Endothelial cell of umbilical vein (primary cell): ENCODE data around the gene TXN2. TPM values are rescaled to one million over a fixed set of nuclear protein-coding genes. Genes with fewer than 3 reads are reported as not detected.

Source experiments
- BruUV-seq: library from RNA; stranded (reverse); fragments of 400-500 nt; replicated peaks from 2 replicates; lab custom pipeline; 2021; lab: Mats Ljungman, UMichigan
- CTCF ChIA-PET: fragments of 300-600, 350-600 bp; sonication (Branson Sonifier 250); formaldehyde crosslinking; loops from one replicate; lab custom pipeline; 2021; ENCODE audit warnings: antibody characterized with exemption, inconsistent platforms; lab: Charles Lee
- POLR2A ChIA-PET: fragments of 300-600, 350-600 bp; sonication (Branson Sonifier 250); formaldehyde crosslinking; loops from one replicate; lab custom pipeline; 2021; ENCODE audit warnings: antibody characterized with exemption, inconsistent platforms; lab: Charles Lee
- DNase-seq: peaks from one replicate; pipeline ENCODE4 v3.0.0-alpha.2; 2011; ENCODE audit warnings: low read depth, low spot score
- FAIRE-seq: peaks from 2 replicates; lab custom pipeline; 2011; peaks lifted over from hg19 to GRCh38; lab: Jason Lieb, UNC
- H2AFZ ChIP-seq: 2 replicates; pipeline ENCODE4 v1.6.0; 2012; ENCODE audit warnings: low read depth, low read length, control low read depth, inconsistent platforms
- H3K27ac ChIP-seq: 2 replicates; pipeline ENCODE4 v1.5.1; 2011; ENCODE audit warnings: low read depth, mild to moderate bottlenecking, control low read depth, low read length, moderate library complexity; ENCODE audit not compliant: insufficient read depth
- H3K27me3 ChIP-seq, 2 experiments: 2 replicates each; pipeline versions ENCODE4 v1.6.0 to v1.6.1; 2011; ENCODE audit warnings: low read length in 2 of 2, mixed read lengths in 1 of 2; ENCODE audit not compliant: control insufficient read depth in 2 of 2, insufficient read depth in 2 of 2
- H3K36me3 ChIP-seq, 2 experiments: 2 replicates in 1 of 2; 3 replicates in 1 of 2; pipeline ENCODE4 v1.5.1; 2011; ENCODE audit warnings: low read length in 2 of 2, mild to moderate bottlenecking in 1 of 2, moderate library complexity in 1 of 2; ENCODE audit not compliant: control insufficient read depth in 2 of 2, insufficient read depth in 2 of 2; ENCODE audit errors: extremely low read depth in 1 of 2
- H3K4me1 ChIP-seq: 3 replicates; pipeline ENCODE4 v1.5.1; 2011; ENCODE audit warnings: mild to moderate bottlenecking, low read length; ENCODE audit not compliant: control insufficient read depth, insufficient read depth; ENCODE audit errors: extremely low read depth
- H3K4me2 ChIP-seq: 2 replicates; pipeline ENCODE4 v1.6.1; 2011; ENCODE audit warnings: low read length, control low read depth, mixed read lengths; ENCODE audit not compliant: insufficient read depth
- H3K4me3 ChIP-seq, 3 experiments: fragments of 200-600 bp in 1 of 3; sonication (generic), shearing (Covaris generic) in 1 of 3; replicated peaks in 1 of 3; 2 replicates each; pipeline ENCODE4 v1.5.1; 2011 to 2016; ENCODE audit warnings: control low read depth in 3 of 3, low read length in 3 of 3, mild to moderate bottlenecking in 2 of 3, inconsistent platforms in 1 of 3, low read depth in 1 of 3, moderate library complexity in 1 of 3; ENCODE audit not compliant: insufficient read depth in 1 of 3
- H3K79me2 ChIP-seq: 2 replicates; pipeline ENCODE4 v1.6.0; 2012; ENCODE audit warnings: low read length, inconsistent platforms; ENCODE audit not compliant: control insufficient read depth, insufficient read depth
- H3K9ac ChIP-seq: replicated peaks from 2 replicates; pipeline ENCODE3; 2011; ENCODE audit warnings: low read length, control low read depth; ENCODE audit not compliant: insufficient read depth; ENCODE audit errors: extremely low read depth
- H3K9me1 ChIP-seq: replicated peaks from 3 replicates; pipeline ENCODE4 v1.6.0; 2011; ENCODE audit warnings: mild to moderate bottlenecking, low read length; ENCODE audit not compliant: control insufficient read depth, insufficient read depth; ENCODE audit errors: extremely low read depth
- H3K9me3 ChIP-seq: replicated peaks from 2 replicates; pipeline ENCODE4 v1.5.1; 2012; ENCODE audit warnings: low read length, inconsistent platforms; ENCODE audit not compliant: control insufficient read depth, insufficient read depth
- H4K20me1 ChIP-seq: replicated peaks from 2 replicates; pipeline ENCODE3; 2011; ENCODE audit warnings: mild to moderate bottlenecking, low read length; ENCODE audit not compliant: control insufficient read depth, insufficient read depth; ENCODE audit errors: extremely low read depth
- CTCF ChIP-seq, 2 donors: IDR thresholded peaks; 1 replicate in 1 of 2; 2 replicates in 1 of 2; pipeline ENCODE4 v1.5.1; 2011; ENCODE audit warnings: low read length in 2 of 2, mild to moderate bottlenecking in 2 of 2, moderate library complexity in 2 of 2, control low read depth in 1 of 2, inconsistent platforms in 1 of 2, low read depth in 1 of 2; ENCODE audit not compliant: insufficient read depth in 1 of 2; ENCODE audit errors: extremely low read depth in 1 of 2
- EZH2 ChIP-seq: IDR thresholded peaks from 2 replicates; pipeline ENCODE4 v1.6.1; 2012; ENCODE audit warnings: borderline replicate concordance, low read depth, mild to moderate bottlenecking, moderate library complexity, low read length, inconsistent platforms; ENCODE audit not compliant: severe bottlenecking
- FOS ChIP-seq: IDR thresholded peaks from 2 replicates; pipeline ENCODE4 v1.6.1; 2011; ENCODE audit warnings: mild to moderate bottlenecking, low read length, moderate library complexity, borderline replicate concordance; ENCODE audit not compliant: insufficient read depth
- GATA2 ChIP-seq: IDR thresholded peaks from 2 replicates; pipeline ENCODE4 v1.7.0; 2011; ENCODE audit warnings: low read depth, mild to moderate bottlenecking, moderate library complexity, mixed read lengths, low read length; ENCODE audit not compliant: insufficient read length, insufficient read depth
- JUN ChIP-seq: IDR thresholded peaks from 2 replicates; pipeline ENCODE4 v1.6.1; 2011; ENCODE audit warnings: borderline replicate concordance, low read depth; ENCODE audit not compliant: insufficient read length, insufficient read depth
- MAX ChIP-seq: IDR thresholded peaks from 2 replicates; pipeline ENCODE4 v1.6.1; 2011; ENCODE audit not compliant: insufficient read depth, insufficient read length
- MYC ChIP-seq: IDR thresholded peaks from one replicate; pipeline ENCODE4 v1.6.1; 2011; ENCODE audit warnings: mild to moderate bottlenecking, low read depth, low read length
- POLR2A ChIP-seq: IDR thresholded peaks from 2 replicates; pipeline ENCODE4 v1.6.1; 2012; ENCODE audit warnings: low read depth, mild to moderate bottlenecking, control low read depth, low read length
- POLR2AphosphoS5 ChIP-seq: IDR thresholded peaks from 2 replicates; pipeline ENCODE4 v1.6.1; 2012; ENCODE audit warnings: low read depth, mild to moderate bottlenecking, control low read depth, low read length, moderate library complexity; ENCODE audit not compliant: insufficient read depth
- dilution Hi-C: fragments of 300-500 bp; cut with MboI; formaldehyde crosslinking; loops from one replicate; pipeline ENCODE4 v1.15.0; 2019; ENCODE audit warnings: low sequenced_read_pairs; ENCODE audit not compliant: extremely low pct_ligation_motif_present
- intact Hi-C: fragments of 100-400 bp; cut with micrococcal nuclease; formaldehyde crosslinking; loops from one replicate; pipeline ENCODE4 v1.10.0; 2022
- polyA plus RNA-seq, 4 experiments: library from polyadenylated mRNA; depleted of rRNA in 3 of 4; stranded (reverse) in 3 of 4; unstranded in 1 of 4; fragments of >200 nt; gene quantifications; 2 replicates each; pipeline versions ENCODE4 v1.2.1 to v1.2.3, GENCODE V29; 2011 to 2012; ENCODE audit warnings: missing spikeins in 1 of 4
- total RNA-seq: library from RNA; stranded (reverse); gene quantifications from 2 replicates; pipeline ENCODE4 v1.2.3, GENCODE V29; 2021

TXN2 gene
- total and polyA plus RNA-seq, 2 donors (not counting 3 experiments of a cell fraction or from before 2014, with no cell fraction given): 75.9 to 183 TPM

DNA sequence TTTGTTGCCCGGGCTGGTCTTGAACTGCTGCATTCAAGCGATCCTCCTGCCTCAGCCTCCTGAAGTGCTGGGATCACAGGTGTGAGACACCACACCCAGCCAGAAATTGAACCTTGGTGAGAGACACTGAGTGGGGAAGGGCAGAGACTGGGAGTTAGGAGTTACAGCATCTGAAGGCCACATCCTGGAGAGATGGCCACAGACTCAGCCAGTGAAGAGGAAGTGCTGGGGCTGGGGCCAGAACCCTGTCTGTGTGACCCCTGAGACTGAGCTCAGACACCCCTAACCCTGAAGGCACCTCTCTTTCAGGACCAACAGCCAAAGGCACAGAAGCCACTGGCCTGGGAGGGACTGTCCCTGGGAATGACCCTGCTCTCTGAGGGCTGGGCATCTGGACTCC, 33.8 kb downstream of the TXN2 start:
- no peak for DNase-seq
- ChIA-PET POLR2A (no interaction called here), CTCF (interaction anchor here (0.8 kb wide), 1 partner anchor 23 kb away, joined by 3 read pairs; no protein-coding TSS in a partner anchor)
- Histone ChIP-seq H2AFZ (no peak overlapping the region), H3K9me1 (no peaks in the 10 kb centered on the region), H3K79me2 (no peaks in the 10 kb centered on the region), H3K4me3 (no peak overlapping the region), H3K27me3 (no peaks in the 10 kb centered on the region), H4K20me1 (no peaks in the 10 kb centered on the region), H3K4me1 (peaks cover 19% of the 10 kb centered on the region), H3K9me3 (no peaks in the 10 kb centered on the region), H3K4me2 (no peak overlapping the region), H3K36me3 (no peaks in the 10 kb centered on the region), H3K27ac (no peak overlapping the region), H3K9ac (no peak overlapping the region)
- TF ChIP-seq MYC (no peak), EZH2 (no peak), FOS (no peak), JUN (no peak), POLR2A (no peak), GATA2 (no peak), MAX (no peak), CTCF (IDR thresholded peaks at IDR 0.05; ENCODE audit: extremely low read depth in 1 of 2, insufficient read depth in 1 of 2, low read depth in 1 of 2, low read length in 2 of 2) (no peak), POLR2AphosphoS5 (no peak)
- dilution Hi-C loops (no loop called here), intact Hi-C loops (no loop called here)
- FAIRE-seq: no peak
- BruUV-seq: no TSS peak
